HepG2 (cell line): Measurements from ENCODE around the gene RXRG.

Experiments
- CEBPB ChIP-seq: IDR thresholded peaks from 2 replicates; pipeline ENCODE4 v1.6.1; 2011; ENCODE audit warnings: low read depth, low read length, improper control_type of control experiment, borderline replicate concordance
- GTF3A ChIP-seq: sonication (generic); formaldehyde crosslinking; conservative IDR thresholded peaks from 2 replicates; pipeline ENCODE4 v1.4.0; 2020; ENCODE audit warnings: mild to moderate bottlenecking, missing genetic modification reagents
- NFATC3 ChIP-seq: sonication (generic); formaldehyde crosslinking; IDR thresholded peaks from 2 replicates; pipeline ENCODE4 v1.5.1; 2020; ENCODE audit warnings: mild to moderate bottlenecking, missing genetic modification reagents
- ZNF354B ChIP-seq: sonication (generic); formaldehyde crosslinking; IDR thresholded peaks from 2 replicates; pipeline ENCODE4 v1.8.0; 2022; ENCODE audit warnings: mild to moderate bottlenecking, missing genetic modification reagents
- ZNF768 ChIP-seq: sonication (generic); formaldehyde crosslinking; IDR thresholded peaks from 2 replicates; pipeline ENCODE4 v1.4.0; 2020; ENCODE audit warnings: missing genetic modification reagents

- TF ChIP-seq ZNF354B (CRISPR knock-in tag) (no peak), GTF3A (CRISPR knock-in tag) (no peak), CEBPB (no peak), NFATC3 (no peak), ZNF768 (CRISPR knock-in tag) (no peak)
Observed at GRCh38 chr1:165439330-165439729, 5.6 kb downstream of the RXRG start.
